Measurements from ENCODE around the gene METTL24. TPM values are rescaled to one million over a fixed set of nuclear protein-coding genes. Genes with fewer than 3 reads are reported as not detected.
"Not testable (repeated sequence)": the region's sequence is repeated elsewhere in the genome, so short reads cannot be mapped to it uniquely, and the experiment has no call there.

METTL24 gene
- total RNA-seq, 1 donor from 2014 or later, result 3.2 TPM

- Mint-ChIP-seq H3K4me3 (no peak overlapping the region), H3K36me3 (peaks cover 6% of the 10 kb centered on the region), H3K9me3 (peaks cover 5% of the 10 kb centered on the region), H3K4me1 (peaks cover 11% of the 10 kb centered on the region), H3K27me3 (ENCODE audit: insufficient read depth, low read depth) (peaks cover 2% of the 10 kb centered on the region), H3K27ac (no peak overlapping the region)
- no peak overlapping the region for H3K4me2 ChIP-seq
- no peak overlapping the region for H3K4me3 ChIP-seq
- H4K20me1 ChIP-seq (ENCODE audit: low read depth), result no peaks in the 10 kb centered on the region
- no peak overlapping the region for H2AFZ ChIP-seq (replicated peaks)
- no peak overlapping the region for H3K9ac ChIP-seq
- no peaks in the 10 kb centered on the region for H3K36me3 ChIP-seq
- no peaks in the 10 kb centered on the region for H3K27me3 ChIP-seq
- TF ChIP-seq EZH2phosphoT487 (IDR thresholded peaks at IDR 0.05), result no peak
- no peak for TF ChIP-seq CTCF (IDR thresholded peaks at IDR 0.05)
- no peak for TF ChIP-seq EZH2 (IDR thresholded peaks at IDR 0.05)
- no peak for DNase-seq (ENCODE audit: low spot score)
- peaks cover 4% of the 10 kb centered on the region for H3F3A ChIP-seq (ENCODE audit: low read depth)
- H3K79me2 ChIP-seq (ENCODE audit: low read depth), result no peaks in the 10 kb centered on the region
- no peaks in the 10 kb centered on the region for H3K9me3 ChIP-seq (ENCODE audit: low read depth)
- no peak overlapping the region for H3K27ac ChIP-seq
- H3K4me1 ChIP-seq, result peaks cover 7% of the 10 kb centered on the region
These were observed 50.8 kb downstream of the METTL24 start for GRCh38 chr6:110307368-110307767.

- DNase-seq (ENCODE audit: low spot score); H3K36me3 ChIP-seq; H3K36me3 Mint-ChIP-seq; H3K27me3 Mint-ChIP-seq (ENCODE audit: insufficient read depth, low read depth); H3K9me3 ChIP-seq (ENCODE audit: low read depth); H3K9ac ChIP-seq; H3K4me1 ChIP-seq; H3K27ac ChIP-seq; H3K9me3 Mint-ChIP-seq; H3K4me3 Mint-ChIP-seq; H2AFZ ChIP-seq (replicated peaks); H3K27ac Mint-ChIP-seq; H3K4me3 ChIP-seq; H3K79me2 ChIP-seq (ENCODE audit: low read depth); H3K4me2 ChIP-seq; H4K20me1 ChIP-seq (ENCODE audit: low read depth); H3F3A ChIP-seq (ENCODE audit: low read depth); H3K27me3 ChIP-seq: not testable (repeated sequence)
- H3K4me1 Mint-ChIP-seq, result peaks cover 11% of the 10 kb centered on the region
These were observed 52.3 kb downstream of the METTL24 start for GRCh38 chr6:110305832-110306231.

- not testable (repeated sequence) for H3K4me3 Mint-ChIP-seq; H3K27me3 Mint-ChIP-seq (ENCODE audit: insufficient read depth, low read depth); H3K36me3 ChIP-seq; H3K36me3 Mint-ChIP-seq; H3K27me3 ChIP-seq; H3K4me1 ChIP-seq; H2AFZ ChIP-seq (replicated peaks); H3K9me3 ChIP-seq (ENCODE audit: low read depth); H3K9ac ChIP-seq; H3F3A ChIP-seq (ENCODE audit: low read depth); H3K27ac ChIP-seq; H4K20me1 ChIP-seq (ENCODE audit: low read depth); H3K79me2 ChIP-seq (ENCODE audit: low read depth); H3K4me3 ChIP-seq; H3K27ac Mint-ChIP-seq; H3K9me3 Mint-ChIP-seq; H3K4me2 ChIP-seq; DNase-seq (ENCODE audit: low spot score)
- H3K4me1 Mint-ChIP-seq, result peaks cover 11% of the 10 kb centered on the region
These were observed 54.5 kb downstream of the METTL24 start for GRCh38 chr6:110303692-110304091.

GRCh38 chr6:110298916-110299315 lies 59.2 kb downstream of the METTL24 start:
- Histone ChIP-seq H3K9me3 (ENCODE audit: low read depth) (no peaks in the 10 kb centered on the region), H3K79me2 (ENCODE audit: low read depth) (no peaks in the 10 kb centered on the region), H3K27me3 (no peaks in the 10 kb centered on the region), H3K9ac (no peak overlapping the region), H2AFZ (replicated peaks) (no peak overlapping the region), H3K4me1 (peaks cover 29% of the 10 kb centered on the region), H3K36me3 (no peaks in the 10 kb centered on the region), H3K4me3 (no peak overlapping the region), H3K4me2 (no peak overlapping the region), H3K27ac (no peak overlapping the region), H3F3A (ENCODE audit: low read depth) (peaks cover 18% of the 10 kb centered on the region), H4K20me1 (ENCODE audit: low read depth) (no peaks in the 10 kb centered on the region)
- H3K36me3 Mint-ChIP-seq, result no peaks in the 10 kb centered on the region
- no peaks in the 10 kb centered on the region for H3K27me3 Mint-ChIP-seq (ENCODE audit: insufficient read depth, low read depth)
- no peak overlapping the region for H3K4me3 Mint-ChIP-seq
- TF ChIP-seq EZH2 (IDR thresholded peaks at IDR 0.05) (no peak), EZH2phosphoT487 (IDR thresholded peaks at IDR 0.05) (no peak), CTCF (IDR thresholded peaks at IDR 0.05) (no peak)
- no peaks in the 10 kb centered on the region for H3K9me3 Mint-ChIP-seq
- no peak overlapping the region for H3K27ac Mint-ChIP-seq
- H3K4me1 Mint-ChIP-seq, result peaks cover 38% of the 10 kb centered on the region
- DNase-seq (ENCODE audit: low spot score), result no peak
